IMR-90 (cell line): ENCODE data around the gene KCNJ4. TPM values are rescaled to one million over a fixed set of nuclear protein-coding genes. Genes with fewer than 3 reads are reported as not detected.
A peak's percentile ranks its signal among the peaks of the same experiment; 100 is the strongest.

Source experiments
- ATAC-seq: fragments of 200-7000 bp; cut with Tn5 transposase; 2 replicates; pipeline ENCODE4 v1.9.1; 2020; ENCODE audit warnings: low read depth, mild to moderate bottlenecking, moderate library complexity
- BruUV-seq: library from RNA; stranded (reverse); fragments of 400-500 nt; replicated peaks from 2 replicates; lab custom pipeline; 2021; lab: Mats Ljungman, UMichigan
- CTCF ChIA-PET: fragments of 300-600 bp; formaldehyde crosslinking; extraction: SDS; loops from one replicate; lab custom pipeline; 2021; ENCODE audit warnings: antibody characterized with exemption; lab: Yijun Ruan, JAX
- POLR2A ChIA-PET: fragments of 300-600 bp; sonication (Branson Sonifier 250); formaldehyde crosslinking; loops from one replicate; lab custom pipeline; 2022; ENCODE audit warnings: antibody characterized with exemption; ENCODE audit not compliant: unreplicated experiment; lab: Charles Lee
- DNase-seq: peaks from one replicate; pipeline ENCODE4 v3.0.0; 2013
- H2AFZ ChIP-seq: replicated peaks from 2 replicates; pipeline ENCODE3; 2013; ENCODE audit warnings: low read length, mild to moderate bottlenecking; ENCODE audit not compliant: poor library complexity
- H2AK5ac ChIP-seq: 2 replicates; pipeline ENCODE4 v1.6.1; 2013; ENCODE audit warnings: low read depth, low read length, inconsistent platforms
- H2AK9ac ChIP-seq: replicated peaks from 2 replicates; pipeline ENCODE3; 2013; ENCODE audit warnings: mild to moderate bottlenecking, low read depth, low read length, moderate library complexity; ENCODE audit not compliant: poor library complexity
- H2BK120ac ChIP-seq: 2 replicates; pipeline ENCODE4 v1.6.1; 2013; ENCODE audit warnings: low read depth, low read length, inconsistent platforms
- H2BK15ac ChIP-seq: 3 replicates; pipeline ENCODE4 v1.6.1; 2013; ENCODE audit warnings: low read depth, low read length, inconsistent platforms
- H2BK20ac ChIP-seq: 2 replicates; pipeline ENCODE4 v1.6.1; 2013; ENCODE audit warnings: low read depth, mild to moderate bottlenecking, inconsistent platforms, low read length, moderate library complexity
- H2BK5ac ChIP-seq: 2 replicates; pipeline ENCODE4 v1.6.1; 2013; ENCODE audit warnings: mild to moderate bottlenecking, low read depth, low read length, inconsistent platforms; ENCODE audit not compliant: poor library complexity, severe bottlenecking
- H3K14ac ChIP-seq: replicated peaks from 2 replicates; pipeline ENCODE4 v1.6.1; 2013; ENCODE audit warnings: low read depth, low read length, inconsistent platforms
- H3K18ac ChIP-seq: 2 replicates; pipeline ENCODE4 v1.6.1; 2013; ENCODE audit warnings: low read depth, low read length, control low read depth
- H3K23ac ChIP-seq: 2 replicates; pipeline ENCODE4 v1.6.1; 2013; ENCODE audit warnings: low read depth, low read length, inconsistent platforms
- H3K27ac ChIP-seq: 2 replicates; pipeline ENCODE4 v1.5.1; 2013; ENCODE audit warnings: mild to moderate bottlenecking, control low read depth, low read length; ENCODE audit not compliant: insufficient read depth
- H3K27me3 ChIP-seq: 2 replicates; pipeline ENCODE4 v1.6.1; 2013; ENCODE audit warnings: low read length; ENCODE audit not compliant: control insufficient read depth, insufficient read depth
- H3K36me3 ChIP-seq: 2 replicates; pipeline ENCODE4 v1.6.1; 2013; ENCODE audit warnings: low read length, mixed read lengths; ENCODE audit not compliant: control insufficient read depth, insufficient read depth
- H3K4ac ChIP-seq: 2 replicates; pipeline ENCODE4 v1.6.1; 2013; ENCODE audit warnings: low read depth, low read length, inconsistent platforms
- H3K4me1 ChIP-seq: 2 replicates; pipeline ENCODE4 v1.6.1; 2013; ENCODE audit warnings: low read length, mixed read lengths; ENCODE audit not compliant: control insufficient read depth, insufficient read depth
- H3K4me2 ChIP-seq: 2 replicates; pipeline ENCODE4 v1.6.1; 2013; ENCODE audit warnings: low read depth, mild to moderate bottlenecking, control low read depth, low read length, moderate library complexity
- H3K4me3 ChIP-seq: 2 replicates; pipeline ENCODE4 v1.5.1; 2013; ENCODE audit warnings: low read depth, mild to moderate bottlenecking, control low read depth, low read length, moderate library complexity; ENCODE audit not compliant: insufficient read depth
- H3K56ac ChIP-seq: 2 replicates; pipeline ENCODE4 v1.6.1; 2013; ENCODE audit warnings: low read length, inconsistent platforms; ENCODE audit not compliant: insufficient read depth; ENCODE audit errors: extremely low read depth
- H3K79me1 ChIP-seq, 2 experiments: 2 replicates each; pipeline ENCODE4 v1.6.1; 2013; ENCODE audit warnings: low read length in 2 of 2, inconsistent platforms in 1 of 2, low read depth in 1 of 2
- H3K9ac ChIP-seq: 2 replicates; pipeline ENCODE4 v1.6.1; 2013; ENCODE audit warnings: low read depth, low read length, control low read depth
- H3K9me1 ChIP-seq: 2 replicates; pipeline ENCODE4 v1.6.1; 2013; ENCODE audit warnings: low read length, inconsistent platforms; ENCODE audit not compliant: insufficient read depth
- H3K9me3 ChIP-seq: 2 replicates; pipeline ENCODE4 v1.6.1; 2013; ENCODE audit warnings: low read length; ENCODE audit not compliant: control insufficient read depth, insufficient read depth
- H4K20me1 ChIP-seq: 2 replicates; pipeline ENCODE4 v1.6.1; 2013; ENCODE audit warnings: low read length, inconsistent platforms; ENCODE audit not compliant: insufficient read depth
- H4K5ac ChIP-seq: 2 replicates; pipeline ENCODE4 v1.6.1; 2013; ENCODE audit warnings: mild to moderate bottlenecking, low read depth, low read length, control low read depth
- H4K8ac ChIP-seq, 2 experiments: 2 replicates each; pipeline ENCODE4 v1.6.1; 2013; ENCODE audit warnings: low read depth in 2 of 2, low read length in 2 of 2, control low read depth in 1 of 2, inconsistent platforms in 1 of 2
- H4K91ac ChIP-seq: 2 replicates; pipeline ENCODE4 v1.6.1; 2013; ENCODE audit warnings: low read depth, low read length, inconsistent platforms; ENCODE audit not compliant: insufficient read depth
- CEBPB ChIP-seq: IDR thresholded peaks from 2 replicates; pipeline ENCODE4 v1.6.1; 2012; ENCODE audit warnings: low read depth, low read length, improper control_type of control experiment
- MXI1 ChIP-seq: IDR thresholded peaks from 2 replicates; pipeline ENCODE4 v1.6.1; 2012; ENCODE audit warnings: low read depth, mild to moderate bottlenecking, low read length, moderate library complexity, borderline replicate concordance
- POLR2A ChIP-seq: IDR thresholded peaks from 2 replicates; pipeline ENCODE4 v1.6.1; 2012; ENCODE audit warnings: mild to moderate bottlenecking, low read depth, low read length
- WGBS, 2 experiments: methylation state at CpG; one replicate each; pipeline versions ENCODE4 v1.1.5 to v1.1.7; 2013; ENCODE audit warnings: missing lambda C conversion rate in 2 of 2; ENCODE audit not compliant: insufficient read length in 1 of 2; ENCODE audit errors: extremely low coverage in 2 of 2; 5-methylcytosine and 5-hydroxymethylcytosine counted together
- dilution Hi-C: fragments of 300-500 bp; cut with HindIII; formaldehyde crosslinking; loops from one replicate; pipeline ENCODE4 v1.14.3; 2018; ENCODE audit warnings: low sequenced_read_pairs; ENCODE audit not compliant: unreplicated experiment
- in situ Hi-C: fragments of 300-500 bp; cut with MboI; formaldehyde crosslinking; loops from 3 replicates; pipeline ENCODE4 v1.14.3; 2019; ENCODE audit warnings: low sequenced_read_pairs, inconsistent platforms, mixed read lengths
- intact Hi-C: fragments of 100-400 bp; cut with micrococcal nuclease; formaldehyde crosslinking; loops from 2 replicates; pipeline ENCODE4 v1.10.0; 2022
- polyA plus RNA-seq, 3 experiments: library from polyadenylated mRNA; depleted of rRNA; stranded (reverse); fragments of >200 nt; gene quantifications; 2 replicates each; pipeline ENCODE4 v1.2.3, GENCODE V29; 2012; ENCODE audit warnings: low replicate concordance in 1 of 3
- total RNA-seq: library from RNA; depleted of rRNA; stranded (reverse); fragments of >200 nt; gene quantifications from 2 replicates; pipeline ENCODE4 v1.2.3, GENCODE V29; 2012

The KCNJ4 gene
- total and polyA plus RNA-seq, 2 of the 4 experiments (the other 2 are of a cell fraction) = not detected

DNA sequence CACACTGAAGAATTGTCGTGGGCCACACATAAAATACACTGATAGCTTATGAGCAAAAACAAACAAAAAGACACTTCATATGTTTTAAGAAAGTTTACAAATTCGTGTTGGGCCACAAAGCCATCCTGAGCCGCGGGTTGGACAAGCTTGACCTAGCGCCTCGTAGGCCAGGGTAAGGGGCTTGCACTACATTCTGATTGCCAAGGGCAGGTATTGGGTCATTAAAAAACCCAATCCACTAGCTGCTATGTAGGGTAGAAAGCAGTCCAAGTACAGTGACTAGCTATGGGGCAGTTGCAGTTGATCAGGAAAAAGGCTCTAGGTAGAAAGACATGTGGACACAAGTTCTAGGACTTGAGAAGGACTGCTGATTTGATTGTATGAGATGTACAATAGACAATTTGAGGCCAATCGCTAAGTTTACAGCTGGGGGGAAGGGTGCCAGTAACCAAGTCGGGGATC, 26.9 kb upstream of the KCNJ4 start:
- peaks cover 16% of the 10 kb centered on the region for H3K4me1 ChIP-seq
- no peak overlapping the region for H2BK20ac ChIP-seq
- H4K20me1 ChIP-seq = peaks cover 65% of the 10 kb centered on the region
- H4K91ac ChIP-seq = no peak overlapping the region
- H3K4me2 ChIP-seq = no peak overlapping the region
- H3K9me3 ChIP-seq = no peaks in the 10 kb centered on the region
- ChIA-PET POLR2A (no interaction called here), CTCF (no interaction called here)
- H3K4ac ChIP-seq = no peak overlapping the region
- H4K5ac ChIP-seq = no peak overlapping the region
- no peak overlapping the region for H2AK5ac ChIP-seq
- no peak overlapping the region for H2BK120ac ChIP-seq
- dilution Hi-C loops = no loop called here
- H3K36me3 ChIP-seq = peaks cover 55% of the 10 kb centered on the region
- no peak overlapping the region for H3K18ac ChIP-seq
- no peak overlapping the region for H2AFZ ChIP-seq
- no peaks in the 10 kb centered on the region for H3K27me3 ChIP-seq
- peak overlapping the region; percentile 44; the same call in 1 of the 2 replicates for H3K27ac ChIP-seq
- in situ Hi-C loops = no loop called here
- peak overlapping the region in 1 of 2 experiments; percentile 30; a peak in 1 of 4 replicates for H4K8ac ChIP-seq
- no TSS peak for BruUV-seq
- H3K4me3 ChIP-seq = no peak overlapping the region
- ATAC-seq = peak; percentile 3; the same call in 1 of the 2 replicates
- no peak overlapping the region for H3K23ac ChIP-seq
- no peak overlapping the region for H2AK9ac ChIP-seq
- no CpG with 5 or more reads among the region's 8 CpGs for WGBS, 2 experiments
- peaks cover 31 to 65% of the 10 kb centered on the region in 2 experiments for H3K79me1 ChIP-seq
- H3K14ac ChIP-seq = no peak overlapping the region
- H2BK5ac ChIP-seq = no peak overlapping the region
- no peak for TF ChIP-seq CEBPB
- no peak for TF ChIP-seq POLR2A
- TF ChIP-seq MXI1 = no peak
- no peak overlapping the region for H3K9ac ChIP-seq
- intact Hi-C loops = no loop called here
- H3K56ac ChIP-seq = no peak overlapping the region
- H3K9me1 ChIP-seq = peaks cover 18% of the 10 kb centered on the region
- H2BK15ac ChIP-seq = no peak overlapping the region
- no peak for DNase-seq
